GM23338 (cell line): Measurements from ENCODE around the gene CDH7. TPM values are rescaled to one million over a fixed set of nuclear protein-coding genes. Genes with fewer than 3 reads are reported as not detected.

Experiments
- ATAC-seq: fragments of 200-7000 bp; cut with Tn5 transposase; 3 replicates; pipeline ENCODE4 v1.9.1; 2020
- DNase-seq: peaks from one replicate; pipeline ENCODE4 v3.0.0-alpha.2; 2015; ENCODE audit warnings: low spot score
- H2AFZ ChIP-seq: fragments of 200-600 bp; sonication (generic); 2 replicates; pipeline ENCODE4 v1.8.0; 2016; ENCODE audit warnings: antibody characterized with exemption, mild to moderate bottlenecking, moderate library complexity
- H3F3A ChIP-seq: fragments of 200-600 bp; sonication (generic); replicated peaks from 2 replicates; pipeline ENCODE4 v1.8.0; 2017; ENCODE audit warnings: antibody characterized with exemption, mixed run types, low read depth
- H3K27ac ChIP-seq: fragments of 200-600 bp; sonication (generic); 2 replicates; pipeline ENCODE4 v1.6.1; 2016; ENCODE audit warnings: low read depth
- H3K27me3 ChIP-seq: fragments of 200-600 bp; sonication (generic); 2 replicates; pipeline ENCODE4 v1.8.0; 2016; ENCODE audit warnings: mild to moderate bottlenecking, mixed run types, moderate library complexity; ENCODE audit not compliant: insufficient read depth
- H3K36me3 ChIP-seq: fragments of 200-600 bp; sonication (generic); 2 replicates; pipeline ENCODE4 v1.8.0; 2016; ENCODE audit warnings: mild to moderate bottlenecking; ENCODE audit not compliant: insufficient read depth
- H3K4me1 ChIP-seq: fragments of 200-600 bp; sonication (generic); 2 replicates; pipeline ENCODE4 v1.8.0; 2016; ENCODE audit warnings: mild to moderate bottlenecking, moderate library complexity; ENCODE audit not compliant: insufficient read depth
- H3K4me2 ChIP-seq: fragments of 200-600 bp; sonication (generic); 2 replicates; pipeline ENCODE4 v1.7.1; 2017; ENCODE audit warnings: mixed run types
- H3K4me3 ChIP-seq: fragments of 200-600 bp; sonication (generic); 2 replicates; pipeline ENCODE4 v1.6.1; 2016; ENCODE audit warnings: mixed run types
- H3K79me2 ChIP-seq: fragments of 200-600 bp; sonication (generic); replicated peaks from 2 replicates; pipeline ENCODE4 v1.8.0; 2017; ENCODE audit warnings: mild to moderate bottlenecking; ENCODE audit not compliant: insufficient read depth
- H3K9me2 ChIP-seq: fragments of 200-600 bp; sonication (generic); 2 replicates; pipeline ENCODE4 v1.8.0; 2017; ENCODE audit not compliant: insufficient read depth
- H4K20me1 ChIP-seq: fragments of 200-600 bp; sonication (generic); replicated peaks from 2 replicates; pipeline ENCODE4 v1.8.0; 2017; ENCODE audit warnings: mild to moderate bottlenecking; ENCODE audit not compliant: insufficient read depth
- H3K27ac Mint-ChIP-seq: 2 replicates; pipeline ENCODE4 v1.8.0; 2020; ENCODE audit warnings: inconsistent platforms, mild to moderate bottlenecking, moderate library complexity, mixed read lengths
- H3K27me3 Mint-ChIP-seq: 3 replicates; pipeline ENCODE4 v1.8.0; 2022; ENCODE audit warnings: low read depth, mild to moderate bottlenecking, moderate library complexity, mixed read lengths, inconsistent platforms; ENCODE audit not compliant: insufficient read depth, poor library complexity
- H3K36me3 Mint-ChIP-seq: 3 replicates; pipeline ENCODE4 v1.8.0; 2021; ENCODE audit warnings: low read depth, mild to moderate bottlenecking, inconsistent platforms, moderate library complexity, mixed read lengths
- H3K4me1 Mint-ChIP-seq: 3 replicates; pipeline ENCODE4 v1.8.0; 2020; ENCODE audit warnings: mild to moderate bottlenecking, inconsistent platforms, mixed read lengths
- H3K4me3 Mint-ChIP-seq: 3 replicates; pipeline ENCODE4 v1.8.0; 2021; ENCODE audit warnings: moderate library complexity, mild to moderate bottlenecking, inconsistent platforms, mixed read lengths
- H3K9me3 Mint-ChIP-seq: 3 replicates; pipeline ENCODE4 v1.8.0; 2020; ENCODE audit warnings: moderate library complexity, mild to moderate bottlenecking, inconsistent platforms, mixed read lengths
- CTCF ChIP-seq, 2 experiments: fragments of 200-600 bp in 1 of 2; sonication (generic) in 1 of 2; conservative IDR thresholded peaks; 2 replicates each; pipeline versions ENCODE4 v1.5.1 to v1.6.1; 2016 to 2017; ENCODE audit warnings: antibody characterized with exemption in 2 of 2, low read depth in 2 of 2, mild to moderate bottlenecking in 2 of 2, moderate library complexity in 1 of 2
- ETS1 ChIP-seq: IDR thresholded peaks from 2 replicates; pipeline ENCODE4 v1.6.1; 2016; ENCODE audit warnings: antibody characterized with exemption
- EZH2 ChIP-seq: fragments of 200-600 bp; sonication (generic); IDR thresholded peaks from one replicate; pipeline ENCODE4 v1.8.0; 2017; ENCODE audit warnings: antibody characterized with exemption, mild to moderate bottlenecking, low read depth; ENCODE audit not compliant: unreplicated experiment
- EZH2phosphoT487 ChIP-seq: fragments of 200-600 bp; sonication (generic); IDR thresholded peaks from one replicate; pipeline ENCODE4 v1.8.1; 2018; ENCODE audit warnings: antibody characterized with exemption; ENCODE audit not compliant: unreplicated experiment
- NANOG ChIP-seq: IDR thresholded peaks from 2 replicates; pipeline ENCODE4 v1.6.1; 2016; ENCODE audit warnings: antibody characterized with exemption, borderline replicate concordance
- POLR2AphosphoS5 ChIP-seq: IDR thresholded peaks from 2 replicates; pipeline ENCODE4 v1.6.1; 2016; ENCODE audit warnings: antibody characterized with exemption, low read depth
- ZNF114 ChIP-seq: fragments of 250-450 bp; sonication (Bioruptor Pico); IDR thresholded peaks from 2 replicates; pipeline ENCODE4 v1.5.0; 2020; ENCODE audit warnings: mild to moderate bottlenecking, moderate library complexity
- ZNF331 ChIP-seq: fragments of 250-450 bp; sonication (Bioruptor Pico); IDR thresholded peaks from 2 replicates; pipeline ENCODE4 v1.5.0; 2020; ENCODE audit warnings: low read depth, mild to moderate bottlenecking, moderate library complexity
- ZNF462 ChIP-seq: fragments of 250-450 bp; sonication (Bioruptor Pico); IDR thresholded peaks from 2 replicates; pipeline ENCODE4 v1.5.0; 2020; ENCODE audit warnings: mild to moderate bottlenecking, moderate library complexity
- polyA plus RNA-seq: library from polyadenylated mRNA; unstranded; fragments of >200 nt; fragmentation: Nextera tagmentation; extraction: Ambion mirVana; gene quantifications from 2 replicates; pipeline ENCODE4 v1.2.1, GENCODE V29; 2016
- total RNA-seq: library from RNA; depleted of rRNA; stranded (reverse); fragments of >200 nt; shearing (Covaris generic); gene quantifications from 2 replicates; pipeline ENCODE4 v1.2.3, GENCODE V29; 2014

Gene CDH7
- total and polyA plus RNA-seq, 2 experiments from 2014 or later = 1.8 TPM

- H3F3A ChIP-seq = no peaks in the 10 kb centered on the region
- H3K36me3 ChIP-seq = no peaks in the 10 kb centered on the region
- H3K9me2 ChIP-seq = no peaks in the 10 kb centered on the region
- peak; percentile 99 for ATAC-seq
- H2AFZ ChIP-seq = no peak overlapping the region
- H3K4me2 ChIP-seq = no peak overlapping the region
- peaks cover 63% of the 10 kb centered on the region for H3K27me3 Mint-ChIP-seq
- peaks cover 6% of the 10 kb centered on the region; the same call in 1 of the 2 replicates for H3K4me1 ChIP-seq
- H3K9me3 Mint-ChIP-seq = no peaks in the 10 kb centered on the region
- H3K4me1 Mint-ChIP-seq = peaks cover 12% of the 10 kb centered on the region
- H3K4me3 ChIP-seq = no peak overlapping the region
- TF ChIP-seq ETS1 (no peak), EZH2 (no peak), EZH2phosphoT487 (no peak), ZNF114 (CRISPR knock-in tag) (no peak), CTCF (conservative IDR thresholded peaks at IDR 0.05; ENCODE audit: low read depth in 2 of 2) (no peak), ZNF331 (CRISPR knock-in tag) (no peak), ZNF462 (CRISPR knock-in tag) (no peak), NANOG (peak; percentile 79), POLR2AphosphoS5 (peak; percentile 53; the same call in 1 of the 2 replicates)
- peak; percentile 79 for DNase-seq
- no peaks in the 10 kb centered on the region for H3K79me2 ChIP-seq
- no peak overlapping the region for H3K27ac Mint-ChIP-seq
- no peak overlapping the region for H3K27ac ChIP-seq
- H4K20me1 ChIP-seq = peaks cover 7% of the 10 kb centered on the region
- no peaks in the 10 kb centered on the region for H3K36me3 Mint-ChIP-seq
- H3K4me3 Mint-ChIP-seq = no peak overlapping the region
- peaks cover 97% of the 10 kb centered on the region for H3K27me3 ChIP-seq
These were observed 155.8 kb downstream of the CDH7 start for GRCh38 chr18:65906621-65907034.
